ENCODE data around the gene EBNA1BP2.
"Not testable (repeated sequence)": the region's sequence is repeated elsewhere in the genome, so short reads cannot be mapped to it uniquely, and the experiment has no call there.

The EBNA1BP2 gene

GRCh38 chr1:43171312-43171875 is 696 bp downstream of the EBNA1BP2 start:
- no peak for DNase-seq

GRCh38 chr1:43165765-43166164 is 6.3 kb downstream of the EBNA1BP2 start:
- DNase-seq = no peak

- no peak for DNase-seq
Measured at GRCh38 chr1:43165162-43165561, 6.9 kb downstream of the EBNA1BP2 start.

- no peak for DNase-seq
Measured at GRCh38 chr1:43156026-43156425, 16.1 kb downstream of the EBNA1BP2 start.

GRCh38 chr1:43153443-43153842 is 18.6 kb downstream of the EBNA1BP2 start:
- no peak for DNase-seq

- no peak for DNase-seq
Measured at GRCh38 chr1:43152866-43153265, 19.2 kb downstream of the EBNA1BP2 start.

- DNase-seq = no peak
Measured at GRCh38 chr1:43149889-43150288, 22.2 kb downstream of the EBNA1BP2 start.

GRCh38 chr1:43147625-43148327 is 24.3 kb downstream of the EBNA1BP2 start:
- peak; percentile 95 for DNase-seq

- no peak for DNase-seq
Measured at GRCh38 chr1:43144237-43144636, 27.9 kb downstream of the EBNA1BP2 start.

GRCh38 chr1:43143441-43143888 is 28.6 kb downstream of the EBNA1BP2 start:
- DNase-seq = no peak

- no peak for DNase-seq
Measured at GRCh38 chr1:43140583-43140982, 31.5 kb downstream of the EBNA1BP2 start.

- DNase-seq = no peak
Measured at GRCh38 chr1:43140010-43140409, 32.1 kb downstream of the EBNA1BP2 start.

- not testable (repeated sequence) for DNase-seq
Measured at GRCh38 chr1:43139295-43139694, 32.8 kb downstream of the EBNA1BP2 start.

GRCh38 chr1:43137445-43138052 is 34.5 kb downstream of the EBNA1BP2 start:
- DNase-seq = no peak

- DNase-seq = no peak
Measured at GRCh38 chr1:43135857-43136781, 36.0 kb downstream of the EBNA1BP2 start.

- no peak for DNase-seq
Measured at GRCh38 chr1:43134640-43135039, 37.5 kb downstream of the EBNA1BP2 start.

- DNase-seq = no peak
Measured at GRCh38 chr1:43134068-43134467, 38.0 kb downstream of the EBNA1BP2 start.

- peak; percentile 44 for DNase-seq
Measured at GRCh38 chr1:43129426-43129825, 42.7 kb downstream of the EBNA1BP2 start.

GRCh38 chr1:43128816-43129215 is 43.3 kb downstream of the EBNA1BP2 start:
- no peak for DNase-seq

GRCh38 chr1:43123031-43123430 is 49.1 kb downstream of the EBNA1BP2 start:
- DNase-seq = no peak

- no peak for DNase-seq
Measured at GRCh38 chr1:43121256-43121900, 50.7 kb downstream of the EBNA1BP2 start.

- DNase-seq = not testable (repeated sequence)
Measured at GRCh38 chr1:43119928-43120586, 52.0 kb downstream of the EBNA1BP2 start.
